Glutamatergic neuron (in vitro differentiated cells): ENCODE results near the gene EEF2K. TPM values are rescaled to one million over a fixed set of nuclear protein-coding genes. Genes with fewer than 3 reads are reported as not detected.

Source experiments
- DNase-seq: peaks from one replicate; pipeline ENCODE4 v3.0.0; 2022
- H3K27ac Mint-ChIP-seq: one replicate; pipeline ENCODE4 v1.8.0; 2020; ENCODE audit warnings: mild to moderate bottlenecking, mixed read lengths, inconsistent platforms; ENCODE audit not compliant: unreplicated experiment
- H3K27me3 Mint-ChIP-seq: one replicate; pipeline ENCODE4 v1.8.0; 2020; ENCODE audit warnings: mild to moderate bottlenecking, moderate library complexity, mixed read lengths, inconsistent platforms; ENCODE audit not compliant: unreplicated experiment
- H3K36me3 Mint-ChIP-seq: one replicate; pipeline ENCODE4 v1.8.0; 2020; ENCODE audit warnings: mild to moderate bottlenecking, mixed read lengths, inconsistent platforms; ENCODE audit not compliant: unreplicated experiment
- H3K4me1 Mint-ChIP-seq: one replicate; pipeline ENCODE4 v1.8.0; 2020; ENCODE audit warnings: mild to moderate bottlenecking, low read depth, mixed read lengths, inconsistent platforms; ENCODE audit not compliant: unreplicated experiment
- H3K4me3 Mint-ChIP-seq: one replicate; pipeline ENCODE4 v1.8.0; 2020; ENCODE audit warnings: mild to moderate bottlenecking, mixed read lengths, inconsistent platforms; ENCODE audit not compliant: unreplicated experiment
- H3K9me3 Mint-ChIP-seq: one replicate; pipeline ENCODE4 v1.8.0; 2020; ENCODE audit warnings: mild to moderate bottlenecking, moderate library complexity, mixed read lengths, inconsistent platforms; ENCODE audit not compliant: unreplicated experiment
- CTCF ChIP-seq: fragments of 200-600 bp; sonication (generic); IDR thresholded peaks from one replicate; pipeline ENCODE4 v1.5.0; 2021; ENCODE audit not compliant: partially characterized antibody, unreplicated experiment
- total RNA-seq: library from RNA; stranded (reverse); fragmentation: NEBNext Ultra II Directional; extraction: Animal tissue kit (Norgen Biotek cat#: 25700); gene quantifications from one replicate; pipeline ENCODE4 v1.2.1, GENCODE V29; 2021; ENCODE audit not compliant: unreplicated experiment

The EEF2K gene
- total RNA-seq, 1 donor from 2014 or later = 40.2 TPM

GRCh38 chr16:22323959-22324786 is 118.1 kb downstream of the EEF2K start:
- no peak for TF ChIP-seq CTCF

DNA sequence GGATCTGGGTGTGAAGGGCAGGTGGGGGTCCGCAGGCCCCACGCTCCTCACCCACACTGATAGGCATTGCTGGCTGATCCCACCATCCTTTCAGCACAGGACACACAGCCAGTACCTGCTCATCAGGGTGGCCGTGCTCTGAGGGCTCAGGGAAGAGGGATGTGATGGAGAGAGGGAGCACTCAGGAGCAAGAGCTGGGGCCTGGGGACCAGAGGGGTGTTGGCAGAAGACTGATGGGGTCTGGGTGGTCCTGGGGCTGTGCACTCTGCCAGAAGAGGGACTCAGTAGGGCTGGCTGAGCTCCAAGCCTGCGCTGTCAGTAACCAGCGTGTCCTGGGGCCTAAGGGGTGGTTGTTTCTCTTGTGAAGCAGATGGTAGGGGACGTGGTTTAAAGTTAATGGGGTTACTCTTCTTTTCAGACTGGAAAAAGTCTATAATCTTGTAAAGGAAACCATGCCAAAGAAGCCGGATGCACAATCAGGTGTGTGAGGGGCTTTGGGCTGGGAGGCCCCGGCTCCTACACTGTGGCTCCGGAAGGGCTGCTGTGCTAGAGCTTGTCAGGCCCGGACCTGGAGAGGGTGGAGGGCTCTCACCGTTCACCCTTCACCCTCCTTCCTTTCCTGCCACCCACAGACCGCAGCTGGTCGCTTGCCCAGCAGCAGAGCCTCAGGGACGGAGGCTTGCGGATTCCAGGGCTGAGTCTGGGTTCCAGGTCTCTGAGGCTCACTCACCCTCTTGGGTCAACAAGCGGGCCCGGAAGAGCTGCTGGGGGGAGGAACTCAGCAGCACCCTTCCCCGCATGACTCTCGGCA is 118.9 kb downstream of the EEF2K start:
- peaks cover 12% of the 10 kb centered on the region for H3K4me1 Mint-ChIP-seq
- peaks cover 4% of the 10 kb centered on the region for H3K27me3 Mint-ChIP-seq
- no peak overlapping the region for H3K4me3 Mint-ChIP-seq
- no peak for TF ChIP-seq CTCF
- no peaks in the 10 kb centered on the region for H3K9me3 Mint-ChIP-seq
- DNase-seq = no peak
- H3K36me3 Mint-ChIP-seq = no peaks in the 10 kb centered on the region
- H3K27ac Mint-ChIP-seq = no peak overlapping the region

More at GRCh38 chr16:22323959-22324786, 118.1 kb downstream of the EEF2K start:
- peaks cover 12% of the 10 kb centered on the region for H3K4me1 Mint-ChIP-seq
- no peak overlapping the region for H3K27ac Mint-ChIP-seq
- H3K27me3 Mint-ChIP-seq = peaks cover 4% of the 10 kb centered on the region
- H3K9me3 Mint-ChIP-seq = no peaks in the 10 kb centered on the region
- H3K4me3 Mint-ChIP-seq = no peak overlapping the region
- DNase-seq = no peak
- H3K36me3 Mint-ChIP-seq = no peaks in the 10 kb centered on the region

DNA sequence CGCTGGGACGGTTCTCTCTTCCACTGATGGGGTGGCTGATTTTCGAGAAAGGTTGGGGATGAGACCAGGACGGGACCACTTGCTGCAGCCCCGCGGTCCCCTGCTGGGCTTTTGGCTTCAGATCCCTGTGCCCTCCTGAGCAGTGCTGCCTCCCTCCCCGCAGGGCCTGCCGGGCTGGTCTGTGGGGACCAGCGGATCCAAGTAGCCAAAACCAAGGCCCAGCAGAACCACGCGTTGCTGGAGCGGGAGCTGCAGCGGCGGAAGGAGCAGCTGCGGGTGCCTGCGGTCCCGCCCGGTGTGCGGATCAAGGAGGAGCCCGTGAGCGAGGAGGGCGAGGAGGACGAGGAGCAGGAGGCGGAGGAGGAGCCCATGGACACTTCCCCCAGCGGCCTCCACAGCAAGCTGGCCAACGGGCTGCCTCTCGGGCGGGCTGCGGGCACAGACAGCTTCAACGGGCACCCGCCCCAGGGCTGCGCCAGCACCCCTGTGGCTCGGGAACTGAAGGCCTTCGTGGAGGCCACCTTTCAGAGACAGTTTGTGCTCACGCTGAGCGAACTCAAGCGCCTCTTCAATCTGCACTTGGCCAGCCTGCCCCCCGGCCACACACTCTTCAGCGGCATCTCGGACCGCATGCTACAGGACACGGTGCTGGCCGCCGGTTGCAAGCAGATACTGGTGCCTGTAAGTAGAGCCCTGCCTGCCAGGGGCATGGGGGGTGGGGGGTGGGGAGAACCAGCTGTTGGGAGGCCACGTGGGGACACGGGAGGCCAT is 119.7 kb downstream of the EEF2K start:
- DNase-seq = no peak
- no peak for TF ChIP-seq CTCF
- peaks cover 4% of the 10 kb centered on the region for H3K27me3 Mint-ChIP-seq
- no peaks in the 10 kb centered on the region for H3K9me3 Mint-ChIP-seq
- no peak overlapping the region for H3K4me3 Mint-ChIP-seq
- H3K27ac Mint-ChIP-seq = no peak overlapping the region
- H3K36me3 Mint-ChIP-seq = no peaks in the 10 kb centered on the region
- H3K4me1 Mint-ChIP-seq = peaks cover 8% of the 10 kb centered on the region

DNA sequence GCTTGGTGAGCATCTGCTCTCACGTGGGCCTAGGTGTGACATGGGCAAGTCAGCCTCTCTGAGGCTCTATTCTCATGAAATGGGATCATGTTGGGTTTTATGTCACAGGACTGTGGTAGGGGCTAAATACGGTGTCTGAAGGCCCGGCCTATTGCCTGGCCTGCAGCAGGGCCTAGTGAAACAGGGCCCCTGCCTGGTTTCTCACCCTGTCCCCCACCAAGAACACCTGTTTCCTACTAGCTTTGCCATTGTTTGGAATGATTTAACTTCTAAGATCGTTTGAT is 120.2 kb downstream of the EEF2K start:
- no peak for DNase-seq
- Mint-ChIP-seq H3K27me3 (peaks cover 4% of the 10 kb centered on the region), H3K4me1 (peaks cover 2% of the 10 kb centered on the region), H3K9me3 (no peaks in the 10 kb centered on the region), H3K27ac (no peak overlapping the region), H3K4me3 (no peak overlapping the region), H3K36me3 (no peaks in the 10 kb centered on the region)
- no peak for TF ChIP-seq CTCF
